IPS-18c (cell line): ENCODE results near the gene IL1RAPL1.

ENCODE experiments used
- H3K4me3 ChIP-seq: 2 replicates; pipeline ENCODE4 v1.7.0; 2013; ENCODE audit warnings: low read depth, mild to moderate bottlenecking, low read length, moderate library complexity; ENCODE audit not compliant: insufficient read depth
- H3K9me3 ChIP-seq: one replicate; pipeline ENCODE4 v1.6.1; 2013; ENCODE audit warnings: mild to moderate bottlenecking, low read length, moderate library complexity; ENCODE audit not compliant: control insufficient read depth, insufficient read depth

IL1RAPL1 gene

DNA sequence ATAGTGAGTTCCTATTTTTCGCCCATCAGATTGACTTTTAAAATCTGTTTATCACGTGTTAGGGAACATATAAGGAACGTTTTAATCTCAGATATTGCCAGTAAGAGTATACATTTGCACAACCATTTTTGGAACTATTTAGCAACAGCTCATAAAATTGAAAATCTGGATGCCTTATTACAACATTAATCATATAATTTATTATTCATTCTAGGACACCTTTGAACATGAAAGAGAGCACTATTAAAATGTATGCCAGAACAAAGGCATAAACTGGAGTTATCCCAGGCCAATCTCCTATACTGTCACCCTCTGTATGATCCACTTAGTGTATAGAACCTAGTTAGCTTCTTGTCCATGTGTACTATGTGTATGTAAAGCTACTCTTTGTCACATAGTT lies 1049.1 kb downstream of the IL1RAPL1 start:
- Histone ChIP-seq H3K9me3 (no peaks in the 10 kb centered on the region), H3K4me3 (no peak overlapping the region)

DNA sequence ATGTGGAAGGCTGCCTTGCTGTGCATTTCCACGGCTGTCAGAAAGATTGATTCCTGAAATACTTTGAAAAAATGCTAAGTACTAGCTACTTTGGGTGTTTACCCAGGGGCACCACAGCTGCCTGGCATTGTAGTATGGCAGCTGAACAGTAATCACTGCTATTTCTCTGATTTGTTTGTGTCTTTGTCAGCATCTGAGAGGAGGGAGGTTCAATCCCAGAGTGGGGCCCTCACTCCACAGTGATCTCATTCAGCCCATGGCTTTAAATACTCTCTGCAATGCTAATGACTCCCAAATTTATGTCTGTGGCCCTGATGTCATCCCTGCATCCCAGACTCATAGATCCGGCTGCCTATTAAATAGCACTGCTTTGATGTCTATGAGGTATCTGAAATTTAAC lies 1052.9 kb downstream of the IL1RAPL1 start:
- no peak overlapping the region for H3K4me3 ChIP-seq
- no peaks in the 10 kb centered on the region for H3K9me3 ChIP-seq

DNA sequence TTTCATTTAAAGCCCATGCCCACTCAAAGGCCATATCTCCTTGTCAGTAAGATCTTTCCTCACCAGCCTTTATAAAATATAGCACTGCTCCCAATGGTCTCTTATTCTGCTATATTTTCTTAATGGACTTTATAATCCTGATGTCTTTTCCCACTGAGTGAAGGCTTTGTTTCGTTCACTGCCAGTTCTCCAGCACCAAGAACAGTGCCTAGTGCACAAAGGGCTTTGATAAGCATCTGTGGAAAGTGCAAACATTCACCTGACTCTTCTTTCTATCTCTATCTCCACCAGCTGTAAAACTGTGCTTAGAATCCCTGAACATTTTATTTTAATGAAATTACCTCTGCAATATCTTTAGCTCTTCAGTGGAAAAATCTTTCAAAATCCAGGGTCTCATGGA lies 1054.2 kb downstream of the IL1RAPL1 start:
- Histone ChIP-seq H3K4me3 (no peak overlapping the region), H3K9me3 (no peaks in the 10 kb centered on the region)

DNA sequence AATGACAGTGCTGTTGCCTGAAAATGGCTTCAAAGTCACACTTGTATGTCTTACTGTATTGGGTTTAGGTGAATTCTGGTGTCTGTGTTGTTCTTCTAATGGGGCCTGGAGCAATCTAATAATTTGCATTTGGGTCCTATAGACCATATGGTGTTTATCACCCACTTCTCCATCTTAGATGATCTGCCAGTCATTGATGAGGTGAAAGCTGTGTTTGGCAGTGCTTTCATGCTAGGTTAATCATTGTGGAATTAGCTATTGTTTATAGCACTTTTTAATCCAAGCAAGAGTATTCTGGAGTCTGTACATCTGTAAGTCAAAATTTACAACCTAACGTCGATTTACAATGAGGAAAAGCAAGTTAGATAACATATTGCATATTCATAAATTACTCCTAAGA lies 1055.9 kb downstream of the IL1RAPL1 start:
- Histone ChIP-seq H3K9me3 (no peaks in the 10 kb centered on the region), H3K4me3 (no peak overlapping the region)

DNA sequence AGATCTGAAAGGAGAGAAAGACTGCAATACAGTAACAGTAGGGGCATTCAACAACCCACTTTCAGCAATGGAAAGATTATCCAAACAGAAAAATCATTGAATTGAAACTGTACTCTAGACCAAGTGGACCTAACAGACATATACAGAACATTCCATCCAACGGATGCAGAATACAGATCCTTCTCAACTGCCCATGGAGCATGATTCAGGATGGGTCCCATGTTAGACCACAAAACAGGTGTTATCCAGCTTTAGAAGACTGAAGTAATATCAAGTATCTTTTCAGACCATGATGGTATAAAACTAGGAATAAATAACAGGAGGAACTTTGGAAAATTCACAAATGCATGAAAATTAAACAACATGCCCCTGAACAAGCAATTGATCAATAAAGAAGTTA lies 1060.9 kb downstream of the IL1RAPL1 start:
- no peaks in the 10 kb centered on the region for H3K9me3 ChIP-seq
- no peak overlapping the region for H3K4me3 ChIP-seq

DNA sequence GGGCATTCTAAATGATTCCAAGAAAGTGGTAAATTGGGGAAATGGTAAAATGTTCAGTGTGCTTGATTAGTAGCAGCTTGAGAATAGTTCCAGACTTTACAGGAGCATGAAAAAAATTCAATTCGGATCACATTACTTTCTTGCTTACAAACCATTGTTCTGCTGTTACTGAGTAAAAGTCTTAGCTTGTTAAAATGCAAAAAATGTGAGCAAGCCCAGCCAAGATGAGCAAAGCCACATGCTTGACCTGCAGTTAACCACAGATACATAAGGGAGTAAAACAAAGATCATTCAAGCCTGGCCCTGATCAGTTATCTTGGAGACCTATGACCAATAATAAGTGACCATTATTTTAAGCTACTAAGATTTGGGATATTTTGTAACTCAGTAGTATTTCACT lies 1065.2 kb downstream of the IL1RAPL1 start:
- Histone ChIP-seq H3K4me3 (no peak overlapping the region), H3K9me3 (no peaks in the 10 kb centered on the region)

DNA sequence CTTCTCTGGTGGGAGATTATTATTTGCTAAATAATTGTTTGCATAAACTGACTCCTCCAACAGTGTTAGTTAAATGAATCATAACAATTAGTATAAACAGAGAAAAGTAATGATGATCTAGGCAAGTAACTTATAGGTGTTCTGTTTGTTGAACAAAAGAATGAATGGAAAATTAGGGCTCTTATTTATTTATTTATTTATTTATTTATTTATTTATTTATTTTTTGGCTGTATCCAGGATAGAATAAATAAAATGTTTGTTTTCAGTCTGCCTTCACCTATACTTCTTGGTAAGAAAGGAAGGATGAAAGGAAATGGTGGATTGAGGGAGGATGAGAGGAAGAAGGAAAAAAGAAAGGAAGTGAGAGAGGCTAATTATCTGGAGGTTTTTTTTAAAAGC lies 1066.5 kb downstream of the IL1RAPL1 start:
- Histone ChIP-seq H3K4me3 (no peak overlapping the region), H3K9me3 (no peaks in the 10 kb centered on the region)

DNA sequence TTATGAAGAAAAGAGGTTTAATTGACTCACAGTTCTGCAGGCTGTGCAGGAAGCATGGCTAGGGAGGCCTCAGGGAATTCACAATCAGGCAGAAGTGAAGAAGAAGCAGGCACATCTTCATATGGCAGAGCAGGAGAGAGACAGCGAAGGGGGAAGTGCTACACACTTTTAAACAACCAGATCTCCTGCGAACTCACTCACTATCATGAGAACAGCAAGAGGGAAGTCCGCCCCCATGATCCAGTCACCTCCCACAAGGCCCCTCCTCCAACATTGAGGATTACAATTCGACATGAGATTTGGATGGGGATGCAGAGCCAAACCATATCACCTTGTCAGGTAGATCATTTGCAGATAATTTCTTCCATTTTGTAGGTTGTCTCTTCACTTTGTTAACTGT lies 1072.7 kb downstream of the IL1RAPL1 start:
- Histone ChIP-seq H3K9me3 (no peaks in the 10 kb centered on the region), H3K4me3 (no peak overlapping the region)

DNA sequence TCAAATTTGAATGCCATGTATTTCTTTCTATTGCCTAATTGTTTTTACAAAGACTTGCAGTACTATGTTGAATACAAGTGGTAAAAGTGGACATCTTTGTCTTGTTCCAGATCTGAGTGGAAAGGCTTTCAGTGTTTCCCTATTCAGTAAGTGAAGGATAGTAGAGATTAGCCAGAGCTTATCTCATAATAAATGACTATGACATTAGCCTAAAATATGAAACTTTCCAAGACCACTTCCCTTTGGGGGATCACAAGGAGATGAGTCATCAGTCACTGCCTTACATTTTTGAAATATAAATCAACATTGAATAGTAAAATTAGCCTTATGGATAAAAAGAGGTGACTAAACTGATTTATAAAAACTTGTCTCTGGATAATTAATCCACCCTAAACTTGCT lies 1074.0 kb downstream of the IL1RAPL1 start:
- H3K9me3 ChIP-seq, result no peaks in the 10 kb centered on the region
- no peak overlapping the region for H3K4me3 ChIP-seq

DNA sequence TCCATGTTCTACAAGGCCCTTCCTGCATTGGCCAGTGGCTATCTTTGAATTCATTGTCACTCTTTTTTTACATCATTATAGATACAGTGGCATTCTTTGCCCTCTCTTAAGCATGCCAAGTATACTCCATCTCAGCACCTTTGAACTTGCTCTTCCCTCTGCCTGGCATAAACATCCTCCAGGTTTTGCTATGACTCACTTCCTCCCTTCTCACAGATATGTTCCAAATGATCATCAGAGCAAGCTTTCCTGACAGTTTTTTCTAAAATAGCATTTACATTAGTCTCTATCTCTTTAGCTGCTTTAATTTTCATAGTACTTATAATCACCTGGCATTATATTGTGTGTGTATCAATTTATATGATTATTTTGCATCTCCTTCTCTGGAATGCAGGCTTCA lies 1074.9 kb downstream of the IL1RAPL1 start:
- H3K4me3 ChIP-seq, result no peak overlapping the region
- H3K9me3 ChIP-seq, result no peaks in the 10 kb centered on the region

DNA sequence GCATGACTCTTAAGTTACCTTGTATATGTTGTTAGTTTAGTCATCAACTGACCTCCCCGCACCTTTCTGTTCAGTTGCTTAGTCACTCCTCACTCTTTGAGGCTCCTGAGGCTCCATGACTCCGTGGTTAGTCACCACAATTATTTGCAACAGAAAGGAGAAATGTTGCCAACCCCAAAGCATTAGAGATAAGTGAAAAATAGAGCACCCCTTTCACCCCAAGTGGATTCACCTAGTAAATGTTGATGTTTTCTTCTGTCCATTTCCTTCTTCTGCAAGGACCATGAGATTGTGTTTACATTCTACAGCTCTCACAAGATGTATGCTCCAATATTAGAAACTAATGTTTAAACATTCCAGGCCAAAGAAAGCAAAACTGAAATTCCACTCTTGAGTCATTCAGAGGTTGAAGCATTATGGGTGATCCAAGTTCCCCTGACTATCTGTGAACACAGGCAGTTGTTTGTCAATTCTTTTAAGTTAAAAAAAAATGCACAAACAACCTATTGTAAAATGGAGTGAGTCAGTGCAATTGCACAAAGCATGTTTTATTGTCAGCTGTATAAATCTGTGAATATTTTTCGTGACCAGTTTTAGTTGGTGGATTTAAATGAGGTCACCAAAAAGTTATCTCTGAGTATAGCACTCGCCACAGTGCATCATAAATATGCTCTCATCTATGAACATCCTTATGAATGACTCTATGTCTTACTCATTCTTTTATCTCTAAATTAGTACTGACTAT lies 1075.7 kb downstream of the IL1RAPL1 start:
- Histone ChIP-seq H3K4me3 (no peak overlapping the region), H3K9me3 (no peaks in the 10 kb centered on the region)

DNA sequence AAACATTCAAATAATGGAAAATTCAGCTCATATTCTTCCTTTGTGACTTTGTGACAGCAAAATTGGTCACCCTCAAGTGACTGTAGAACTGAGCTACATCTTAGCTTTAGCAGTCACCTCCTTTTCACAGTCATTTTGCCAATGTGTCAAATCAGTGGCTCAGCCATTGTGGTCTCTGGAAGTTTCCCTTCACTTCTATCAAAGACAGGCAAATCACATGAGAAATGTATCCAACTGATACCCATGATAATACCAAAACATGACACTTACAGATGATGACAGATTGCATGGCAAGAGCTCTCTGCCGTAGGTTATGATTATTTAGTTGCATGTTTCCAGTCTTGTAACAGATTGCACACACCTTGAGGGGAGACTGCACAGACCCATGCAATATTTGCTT lies 1078.3 kb downstream of the IL1RAPL1 start:
- Histone ChIP-seq H3K4me3 (no peak overlapping the region), H3K9me3 (no peaks in the 10 kb centered on the region)

DNA sequence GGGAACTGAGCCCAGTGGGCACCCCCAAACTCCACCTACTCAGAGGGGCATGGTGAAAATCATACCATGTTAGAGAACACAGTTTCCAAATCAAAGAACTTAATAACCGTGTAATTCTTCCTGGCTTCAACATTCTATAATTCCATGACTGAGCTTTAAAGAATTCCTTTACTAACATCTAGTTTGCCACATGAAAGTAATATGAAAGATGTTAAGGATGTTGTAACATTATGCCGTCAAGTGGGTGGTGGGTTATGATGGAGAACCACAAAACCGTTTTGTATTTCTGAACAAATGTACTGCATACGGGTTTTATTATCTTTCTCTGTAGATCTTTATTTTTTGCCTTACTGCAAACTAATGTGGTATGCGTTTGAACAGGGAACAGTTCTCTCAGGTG lies 1079.1 kb downstream of the IL1RAPL1 start:
- H3K9me3 ChIP-seq, result no peaks in the 10 kb centered on the region
- H3K4me3 ChIP-seq, result no peak overlapping the region

DNA sequence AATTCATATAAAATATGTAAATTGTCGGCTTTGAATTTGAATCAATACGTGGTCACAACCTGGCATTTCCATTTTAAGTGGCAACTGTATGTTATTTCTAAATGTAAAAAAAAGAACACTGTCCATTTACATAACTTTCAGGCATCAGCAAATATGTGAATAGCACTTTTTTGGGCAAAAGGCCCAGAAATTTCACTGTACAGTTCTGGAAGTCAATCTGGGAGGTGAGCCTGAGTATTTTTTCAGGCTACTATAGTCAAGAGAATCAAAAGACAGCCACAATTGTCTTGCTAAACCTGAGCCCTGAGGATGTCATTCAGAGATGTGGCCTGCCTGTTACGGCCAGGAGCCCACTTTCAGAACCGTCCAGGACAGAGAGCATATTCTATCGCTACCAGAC lies 1084.2 kb downstream of the IL1RAPL1 start:
- Histone ChIP-seq H3K4me3 (no peak overlapping the region), H3K9me3 (no peaks in the 10 kb centered on the region)

DNA sequence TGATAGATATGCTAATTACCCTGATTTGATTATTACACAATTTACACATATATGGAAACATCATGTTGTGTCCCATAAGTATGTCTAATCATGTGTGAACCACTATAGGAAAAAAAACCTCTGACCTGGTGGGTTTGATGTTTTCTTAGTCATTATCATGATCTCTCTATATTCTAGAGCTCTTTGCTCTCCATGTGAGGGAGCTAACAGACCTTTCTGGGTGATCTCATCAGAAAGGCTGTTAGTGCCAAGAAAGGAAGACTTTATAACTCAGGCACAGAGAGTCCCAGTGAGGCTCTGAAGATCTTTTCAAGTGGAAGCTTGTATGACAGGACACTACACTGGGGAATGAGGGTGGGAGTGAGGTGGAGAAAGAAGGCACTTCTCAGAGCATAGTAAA lies 1100.4 kb downstream of the IL1RAPL1 start:
- no peaks in the 10 kb centered on the region for H3K9me3 ChIP-seq
- H3K4me3 ChIP-seq, result no peak overlapping the region

DNA sequence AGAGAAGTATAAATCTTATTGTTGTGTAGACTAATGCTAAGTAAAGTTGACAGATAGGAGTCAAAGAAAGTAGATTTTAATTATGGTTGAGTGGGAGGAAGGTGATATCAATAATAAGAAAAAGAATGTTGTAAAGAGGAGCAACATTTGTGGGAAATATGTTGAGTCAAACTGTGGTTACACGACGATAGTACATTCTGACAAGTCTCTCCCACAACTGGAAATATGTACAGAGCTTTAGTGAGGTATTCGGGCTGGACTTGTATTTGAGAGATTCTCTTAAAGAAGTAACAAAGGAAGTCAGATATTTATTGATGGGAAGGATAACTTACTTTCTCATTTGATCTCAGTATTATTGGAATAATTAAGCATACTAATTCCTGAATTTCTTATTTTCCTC lies 1102.8 kb downstream of the IL1RAPL1 start:
- Histone ChIP-seq H3K4me3 (no peak overlapping the region), H3K9me3 (no peaks in the 10 kb centered on the region)

DNA sequence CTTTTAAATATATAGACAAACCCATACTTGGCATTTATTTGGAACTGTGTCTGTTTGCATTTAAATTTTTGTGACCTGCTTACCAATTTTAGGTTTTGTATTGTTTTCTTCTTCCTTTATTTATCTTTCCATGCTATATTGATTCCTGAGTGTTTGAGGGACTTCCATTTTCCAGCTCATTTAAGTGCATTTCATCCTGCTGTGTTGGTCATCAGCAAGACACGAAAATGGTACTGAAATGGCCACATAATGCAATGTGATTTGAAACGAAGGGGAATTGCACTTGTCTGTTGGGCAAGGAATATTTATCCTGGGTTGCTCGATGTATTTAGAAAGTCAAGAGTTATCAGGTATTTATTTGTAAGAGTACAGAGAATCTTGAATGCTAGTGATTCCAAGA lies 1103.8 kb downstream of the IL1RAPL1 start:
- Histone ChIP-seq H3K4me3 (no peak overlapping the region), H3K9me3 (no peaks in the 10 kb centered on the region)

DNA sequence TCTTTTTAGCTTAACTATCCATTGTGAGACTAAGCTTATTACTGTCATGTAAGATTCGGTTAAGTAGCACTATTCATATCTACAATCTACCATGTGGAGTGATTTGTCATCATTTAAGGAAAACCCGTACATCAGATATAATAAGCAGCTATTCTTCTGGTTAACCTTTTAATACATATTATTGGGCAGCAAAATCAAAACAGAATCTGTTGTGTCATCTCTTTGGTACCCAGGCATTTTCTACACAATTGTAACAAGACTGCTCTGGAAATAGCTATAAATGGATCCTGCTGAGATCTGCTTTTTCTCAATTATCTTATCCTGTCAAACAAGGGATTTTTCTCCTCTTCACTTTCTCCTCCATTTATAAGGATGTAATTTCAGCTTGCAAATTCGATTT lies 1106.7 kb downstream of the IL1RAPL1 start:
- no peaks in the 10 kb centered on the region for H3K9me3 ChIP-seq
- H3K4me3 ChIP-seq, result no peak overlapping the region

DNA sequence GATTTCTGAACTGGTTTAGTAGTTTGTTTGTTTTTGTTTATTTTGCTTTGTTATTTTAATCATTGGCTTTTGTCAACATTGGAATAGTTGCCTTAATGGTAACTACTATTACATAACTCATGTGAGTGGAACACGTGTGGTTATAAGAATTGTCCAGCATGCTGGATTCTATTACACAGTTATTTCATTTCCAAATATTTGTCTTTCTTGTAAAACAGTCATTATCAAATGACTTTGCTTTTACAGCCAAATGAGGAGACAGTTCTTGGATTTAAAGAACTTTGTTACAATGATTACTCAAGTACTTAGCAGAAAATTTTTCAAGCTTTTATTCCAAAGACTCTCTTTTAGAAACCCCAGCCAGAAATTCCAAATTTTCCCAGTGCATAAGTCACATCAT lies 1112.0 kb downstream of the IL1RAPL1 start:
- peaks cover 2% of the 10 kb centered on the region for H3K9me3 ChIP-seq
- no peak overlapping the region for H3K4me3 ChIP-seq
